ENCODE results near the gene INIP. TPM values are rescaled to one million over a fixed set of nuclear protein-coding genes. Genes with fewer than 3 reads are reported as not detected.
A peak's percentile ranks its signal among the peaks of the same experiment; 100 is the strongest.

Gene INIP
- total and polyA plus RNA-seq, 9 of the 15 experiments (the other 6 are each of a cell fraction or from before 2014, with no cell fraction given), result 11.9 to 87.9 (median 37.3) TPM

DNA sequence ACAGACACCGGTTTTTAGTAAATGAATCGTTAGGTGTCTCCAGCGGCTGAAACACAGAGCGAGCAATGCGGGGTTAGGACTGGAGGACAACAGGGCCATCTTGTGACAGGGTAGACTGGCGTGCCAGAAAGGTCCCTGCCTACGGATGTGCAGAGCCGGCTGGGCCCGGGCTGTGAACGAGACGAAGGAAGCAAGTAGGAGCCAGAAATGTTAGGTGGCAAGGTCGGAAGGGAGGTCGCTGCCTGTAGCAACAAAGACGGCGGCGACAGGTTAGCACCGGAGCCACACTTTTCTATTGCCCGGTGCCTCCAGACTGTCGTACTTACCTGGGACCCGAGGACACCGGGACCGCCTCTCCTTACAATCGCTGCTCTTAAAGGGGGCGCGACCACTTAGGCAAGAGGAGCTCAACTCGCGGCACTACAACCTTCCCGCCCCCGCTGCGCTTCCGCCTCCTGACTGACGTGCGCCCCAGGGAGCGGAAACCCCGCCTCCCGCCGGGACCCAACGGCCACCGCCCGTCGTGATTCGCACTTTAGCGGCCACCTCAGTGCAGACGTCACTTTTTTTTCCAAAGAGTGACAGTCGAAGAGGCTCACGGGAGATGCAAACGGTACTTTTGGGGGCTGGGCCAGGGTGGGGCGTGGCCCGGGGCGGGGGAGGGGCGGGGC is at the start of gene INIP (continued):
- TF ChIP-seq SAFB (IDR thresholded peaks at IDR 0.05; ENCODE audit: borderline replicate concordance, low read depth, low read length), result no peak
- TF ChIP-seq NR2F6 (CRISPR knock-in tag; IDR thresholded peaks at IDR 0.05), result no peak
- peak; percentile 55; the same call in 1 of the 2 replicates for TF ChIP-seq DIDO1 (tag; IDR thresholded peaks at IDR 0.05; ENCODE audit: low read depth)
- no peak for TF ChIP-seq ZNF347 (CRISPR knock-in tag; IDR thresholded peaks at IDR 0.05; ENCODE audit: low read depth)
- TF ChIP-seq CBX5 (IDR thresholded peaks at IDR 0.05; ENCODE audit: borderline replicate concordance, low read depth), result no peak
- peak; percentile 54 for TF ChIP-seq SP2 (IDR thresholded peaks at IDR 0.05; ENCODE audit: extremely low read depth, low read depth, low read length, poor library complexity, severe bottlenecking)
- no peak for TF ChIP-seq MEF2A (IDR thresholded peaks at IDR 0.05; ENCODE audit: control insufficient read depth, low read depth, low read length)
- TF ChIP-seq, protein P1, sequence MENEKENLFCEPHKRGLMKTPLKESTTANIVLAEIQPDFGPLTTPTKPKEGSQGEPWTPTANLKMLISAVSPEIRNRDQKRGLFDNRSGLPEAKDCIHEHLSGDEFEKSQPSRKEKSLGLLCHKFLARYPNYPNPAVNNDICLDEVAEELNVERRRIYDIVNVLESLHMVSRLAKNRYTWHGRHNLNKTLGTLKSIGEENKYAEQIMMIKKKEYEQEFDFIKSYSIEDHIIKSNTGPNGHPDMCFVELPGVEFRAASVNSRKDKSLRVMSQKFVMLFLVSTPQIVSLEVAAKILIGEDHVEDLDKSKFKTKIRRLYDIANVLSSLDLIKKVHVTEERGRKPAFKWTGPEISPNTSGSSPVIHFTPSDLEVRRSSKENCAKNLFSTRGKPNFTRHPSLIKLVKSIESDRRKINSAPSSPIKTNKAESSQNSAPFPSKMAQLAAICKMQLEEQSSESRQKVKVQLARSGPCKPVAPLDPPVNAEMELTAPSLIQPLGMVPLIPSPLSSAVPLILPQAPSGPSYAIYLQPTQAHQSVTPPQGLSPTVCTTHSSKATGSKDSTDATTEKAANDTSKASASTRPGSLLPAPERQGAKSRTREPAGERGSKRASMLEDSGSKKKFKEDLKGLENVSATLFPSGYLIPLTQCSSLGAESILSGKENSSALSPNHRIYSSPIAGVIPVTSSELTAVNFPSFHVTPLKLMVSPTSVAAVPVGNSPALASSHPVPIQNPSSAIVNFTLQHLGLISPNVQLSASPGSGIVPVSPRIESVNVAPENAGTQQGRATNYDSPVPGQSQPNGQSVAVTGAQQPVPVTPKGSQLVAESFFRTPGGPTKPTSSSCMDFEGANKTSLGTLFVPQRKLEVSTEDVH (IDR thresholded peaks at IDR 0.05; ENCODE audit: low read depth, partially characterized antibody), result peak; percentile 69
- TF ChIP-seq PURB (CRISPR knock-in tag; IDR thresholded peaks at IDR 0.05; ENCODE audit: low read depth), result no peak
- TF ChIP-seq CBX3 (IDR thresholded peaks at IDR 0.05; ENCODE audit: borderline replicate concordance in 1 of 2, low read length in 2 of 2), result no peak; a peak in 1 of 3 replicates
- TF ChIP-seq FOXP4 (CRISPR knock-in tag; IDR thresholded peaks at IDR 0.05; ENCODE audit: borderline replicate concordance), result no peak
- TF ChIP-seq RBM25 (IDR thresholded peaks at IDR 0.05; ENCODE audit: low read depth, low read length, severe bottlenecking), result no peak
- TF ChIP-seq ZNF239 (CRISPR knock-in tag; IDR thresholded peaks at IDR 0.05), result no peak
- TF ChIP-seq GTF2F1 (IDR thresholded peaks at IDR 0.05; ENCODE audit: low read depth, low read length), result no peak
- TF ChIP-seq THAP7 (CRISPR knock-in tag; IDR thresholded peaks at IDR 0.05), result no peak
- TF ChIP-seq ZNF165 (CRISPR knock-in tag; IDR thresholded peaks at IDR 0.05; ENCODE audit: borderline replicate concordance), result no peak
- no peak for TF ChIP-seq EP300 (IDR thresholded peaks at IDR 0.05; ENCODE audit: low read length)
- no peak for TF ChIP-seq ETS2 (tag; IDR thresholded peaks at IDR 0.05; ENCODE audit: borderline replicate concordance, poor library complexity, severe bottlenecking)
- TF ChIP-seq GMEB1 (CRISPR knock-in tag; IDR thresholded peaks at IDR 0.05), result no peak
